Astrocyte (in vitro differentiated cells and primary cell): ENCODE results near the gene KIF26B.

Experiments used
- CTCF ChIP-seq: IDR thresholded peaks from 2 replicates; pipeline ENCODE4 v1.5.1; 2011; ENCODE audit warnings: low read depth, mild to moderate bottlenecking, inconsistent platforms, low read length, moderate library complexity; ENCODE audit not compliant: insufficient read depth
- EZH2 ChIP-seq: IDR thresholded peaks from 2 replicates; pipeline ENCODE4 v1.6.1; 2012; ENCODE audit warnings: mild to moderate bottlenecking, low read length, inconsistent platforms; ENCODE audit not compliant: insufficient read depth

- no peak for TF ChIP-seq CTCF
- TF ChIP-seq EZH2: no peak
Observed at GRCh38 chr1:245195398-245195797, 40.6 kb downstream of the KIF26B start.
